SK-N-DZ (cell line): Measurements from ENCODE around the gene CDK11B.

Experiments used
- DNase-seq: peaks from one replicate; pipeline ENCODE4 v3.0.0-alpha.2; 2015; ENCODE audit warnings: low spot score

CDK11B gene

DNA sequence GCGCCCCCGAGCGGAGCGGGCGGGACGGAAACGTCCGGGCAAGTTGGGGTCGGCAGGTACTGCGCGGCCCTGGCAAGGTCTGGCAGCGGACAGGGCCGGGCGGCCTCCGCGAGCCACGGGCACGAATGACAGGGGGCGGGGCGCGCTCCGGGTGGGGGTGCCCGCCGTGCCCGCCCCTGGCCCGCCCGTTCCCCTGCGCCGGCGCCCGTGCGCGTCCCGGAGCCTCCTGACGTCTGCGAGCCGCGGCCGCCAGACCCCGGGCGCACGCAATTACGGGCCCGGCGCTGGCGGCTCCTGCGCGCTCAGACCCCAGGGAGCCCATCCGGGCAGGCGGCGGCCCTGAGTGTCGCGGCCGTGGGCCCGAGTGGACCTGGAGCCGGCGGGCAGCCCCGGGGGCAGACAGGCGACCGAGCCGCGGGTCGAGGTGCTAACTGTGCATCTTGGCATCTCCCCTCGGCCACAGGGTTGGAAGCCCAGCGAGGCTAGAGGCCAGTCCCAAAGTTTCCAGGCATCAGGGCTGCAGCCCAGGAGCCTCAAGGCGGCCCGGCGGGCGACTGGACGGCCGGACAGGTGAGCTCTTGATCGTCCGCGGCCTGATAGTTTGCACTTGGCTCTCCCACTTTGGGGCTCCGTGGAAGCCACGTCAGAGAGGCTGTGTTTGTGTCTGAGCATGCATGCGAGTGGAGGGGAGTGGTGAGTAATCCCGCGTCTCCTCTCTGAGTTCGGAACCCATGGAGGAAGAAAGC, 42.6 kb downstream of the CDK11B start:
- no peak for DNase-seq

DNA sequence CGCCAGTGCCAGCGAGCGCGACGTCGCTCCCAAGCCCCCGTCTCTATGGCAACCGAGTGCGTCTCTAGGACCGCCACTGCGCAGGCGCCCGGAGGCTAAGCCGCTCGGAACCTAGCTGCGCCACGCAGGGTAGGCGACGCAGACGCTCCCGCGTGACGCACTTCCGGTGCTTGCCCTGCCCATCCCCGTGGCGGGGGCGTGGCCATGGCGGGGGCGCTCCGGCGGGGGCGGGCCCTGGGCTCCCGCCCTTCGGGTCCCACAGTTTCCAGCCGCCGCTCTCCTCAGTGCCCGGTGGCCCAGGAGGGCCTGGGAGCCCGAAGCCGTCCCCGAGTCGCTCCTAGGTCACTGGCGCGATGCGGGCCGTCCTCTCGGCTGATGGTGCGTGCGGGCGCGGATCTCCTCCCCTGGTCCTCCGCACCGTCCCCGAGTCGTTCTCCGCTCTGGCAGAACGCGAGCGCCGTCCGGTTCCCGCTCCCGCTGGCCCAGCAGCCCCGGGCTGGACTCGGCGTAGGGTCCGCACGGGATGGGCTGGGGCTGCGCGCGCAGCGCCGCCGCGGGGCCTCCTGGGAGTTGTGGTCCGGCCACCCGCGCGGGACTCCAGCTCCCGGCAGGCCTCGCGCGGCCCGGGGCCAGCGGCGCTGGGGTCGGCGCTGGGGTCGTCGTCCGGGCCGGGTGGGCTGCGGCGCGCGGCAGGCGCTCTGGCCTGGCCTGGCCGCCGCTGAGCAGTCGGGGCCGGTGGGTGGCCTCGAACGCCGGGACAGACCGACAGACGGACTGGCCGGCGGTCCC, 43.4 kb downstream of the CDK11B start, which contains the start of gene MIB2:
Gene MIB2, plus strand, starts transcription at position 245 of the 789 bp plus-strand sequence. CDS start 7,953 bp downstream, outside the sequence.
- DNase-seq: peak; percentile 94

DNA sequence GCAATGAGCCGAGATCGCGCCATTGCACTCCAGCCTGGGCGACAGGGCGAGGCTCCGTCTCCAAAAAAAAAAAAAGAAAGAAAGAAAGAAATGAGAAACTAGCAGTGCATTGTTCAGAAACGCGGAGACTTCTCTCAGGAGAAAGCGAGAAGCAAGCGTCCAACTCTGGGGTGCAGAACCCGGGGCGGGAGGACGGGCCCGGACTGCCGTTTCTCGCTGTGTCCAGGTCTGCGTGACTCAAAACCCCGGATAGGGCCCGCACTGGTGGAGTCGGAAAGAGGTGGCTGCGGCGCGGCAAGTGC, 43.9 kb downstream of the CDK11B start:
- DNase-seq: no peak

DNA sequence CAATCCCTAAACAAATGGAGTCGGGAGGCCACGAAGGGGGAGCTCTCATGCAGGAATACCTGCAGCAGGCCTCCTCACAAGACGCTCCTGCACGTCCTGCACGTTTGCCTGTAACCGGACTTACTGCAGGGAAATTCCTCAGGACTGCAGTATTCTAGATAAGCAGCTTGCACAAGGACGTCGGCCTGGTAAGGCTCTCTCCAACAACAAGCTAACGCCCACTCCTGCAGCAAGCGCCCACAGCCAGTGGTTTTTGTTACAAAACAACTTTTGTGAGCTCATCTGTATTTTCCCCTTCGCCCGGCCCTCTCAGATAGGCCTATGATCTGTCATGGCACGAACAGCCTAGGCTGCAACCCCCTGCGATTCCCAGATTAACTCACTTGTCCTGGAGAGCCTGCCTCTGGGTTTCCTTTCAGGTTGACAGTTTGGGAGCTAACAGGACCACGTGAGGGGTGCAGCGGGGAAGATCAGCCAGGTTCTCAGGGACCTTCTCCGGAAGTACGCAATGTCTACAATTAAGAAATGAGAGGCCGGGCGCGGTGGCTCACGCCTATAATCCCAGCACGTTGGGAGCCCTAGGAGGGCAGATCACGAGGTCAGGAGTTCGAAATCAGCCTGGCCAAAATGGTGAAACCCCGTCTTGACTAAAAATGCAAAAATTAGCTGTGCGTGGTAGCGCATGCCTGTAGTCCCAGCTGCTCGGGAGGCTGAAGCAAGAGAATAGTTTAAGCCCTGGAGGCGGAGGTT, 44.4 kb downstream of the CDK11B start:
- no peak for DNase-seq

DNA sequence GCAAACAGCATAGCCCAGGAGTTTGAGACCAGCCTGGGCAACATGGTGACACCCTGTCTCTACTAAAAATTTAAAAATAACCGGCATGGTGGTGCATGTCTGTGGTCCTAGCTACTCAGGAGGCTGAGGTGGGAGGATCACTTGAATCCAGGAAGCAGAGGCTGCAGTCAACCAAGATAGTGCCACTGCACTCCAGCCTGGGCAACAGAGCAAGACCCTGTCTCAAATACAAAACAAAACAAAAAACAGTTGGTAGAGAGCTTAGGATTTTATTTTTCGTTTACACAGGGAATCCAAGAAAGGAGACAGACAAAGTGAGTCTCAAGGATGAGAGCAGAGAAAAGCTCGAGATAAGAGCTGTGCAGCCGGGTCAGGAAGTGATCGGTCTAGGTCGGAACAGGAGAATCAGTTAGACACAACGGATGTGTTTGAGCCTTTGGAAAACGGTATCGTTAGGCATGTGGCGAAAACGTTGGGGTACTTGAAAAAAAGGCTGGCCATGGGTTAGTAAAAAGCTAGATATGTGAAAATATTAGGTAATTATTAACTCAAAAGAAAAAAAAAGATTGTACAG, 45.2 kb downstream of the CDK11B start:
- DNase-seq: no peak

DNA sequence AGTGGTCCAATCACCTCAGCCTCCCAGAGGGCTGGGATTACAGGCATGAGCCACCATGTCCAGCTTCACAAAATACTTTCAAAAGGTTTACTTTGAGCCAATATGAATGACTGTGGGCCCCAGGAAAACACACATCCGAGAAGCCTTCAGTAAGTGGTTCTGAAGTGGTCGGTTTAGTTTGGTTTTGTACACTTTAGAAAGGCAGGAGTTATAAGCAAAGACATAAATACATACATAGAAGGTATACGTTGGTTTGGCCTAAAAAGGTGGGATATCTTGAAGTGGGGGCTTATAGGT, 46.8 kb downstream of the CDK11B start:
- DNase-seq: no peak

DNA sequence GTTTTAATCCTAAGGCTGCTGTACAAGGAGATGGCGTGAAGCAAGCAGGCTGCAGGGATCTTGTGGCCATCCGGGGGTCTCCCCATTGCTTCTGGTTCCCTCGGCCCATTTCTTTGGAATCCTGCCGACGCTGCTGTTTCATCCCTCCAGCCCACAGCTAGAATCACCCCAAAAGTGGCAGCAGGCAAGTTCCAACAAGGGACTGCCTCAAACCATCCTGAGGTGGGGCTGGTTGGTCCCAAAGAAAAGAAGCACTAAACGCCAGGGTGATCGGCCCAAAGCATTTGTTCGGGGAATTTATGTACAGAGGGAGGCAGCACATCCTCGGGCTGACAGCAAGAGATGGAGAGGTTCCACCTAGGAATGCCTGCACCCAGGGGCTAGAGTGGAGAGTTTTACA, 48.0 kb downstream of the CDK11B start:
- DNase-seq: no peak

DNA sequence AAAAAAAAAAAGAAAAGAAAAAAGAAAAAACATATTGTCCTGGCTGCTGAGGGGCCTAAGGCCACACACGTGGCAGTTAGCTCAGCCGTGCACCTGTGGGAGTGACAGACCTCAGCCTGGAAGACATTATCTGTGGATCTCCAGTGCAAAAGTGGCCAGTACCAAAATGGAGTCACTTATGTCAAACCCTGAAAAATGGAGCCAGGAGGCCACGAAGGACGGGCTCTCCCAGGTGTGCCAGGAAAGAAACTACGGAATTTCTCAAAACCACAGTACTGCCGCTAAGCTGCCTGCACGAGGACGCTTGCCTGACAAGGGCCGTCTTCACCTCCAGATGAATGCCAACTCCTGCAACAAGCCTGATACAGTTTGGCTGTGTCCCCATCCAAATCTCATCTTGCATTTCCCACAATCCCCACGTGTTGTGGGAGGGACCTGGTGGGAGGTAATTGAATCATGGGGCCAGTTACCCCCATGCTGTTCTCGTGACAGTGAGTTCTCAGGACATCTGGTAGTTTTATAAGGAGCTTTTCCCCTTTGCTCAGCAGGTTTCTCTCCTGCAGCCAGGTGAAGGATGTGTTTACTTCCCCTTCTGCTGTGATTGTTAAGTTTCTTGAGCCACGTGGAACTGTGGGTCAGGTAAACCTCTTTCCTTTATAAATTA, 48.9 kb downstream of the CDK11B start:
- DNase-seq: peak; percentile 69

DNA sequence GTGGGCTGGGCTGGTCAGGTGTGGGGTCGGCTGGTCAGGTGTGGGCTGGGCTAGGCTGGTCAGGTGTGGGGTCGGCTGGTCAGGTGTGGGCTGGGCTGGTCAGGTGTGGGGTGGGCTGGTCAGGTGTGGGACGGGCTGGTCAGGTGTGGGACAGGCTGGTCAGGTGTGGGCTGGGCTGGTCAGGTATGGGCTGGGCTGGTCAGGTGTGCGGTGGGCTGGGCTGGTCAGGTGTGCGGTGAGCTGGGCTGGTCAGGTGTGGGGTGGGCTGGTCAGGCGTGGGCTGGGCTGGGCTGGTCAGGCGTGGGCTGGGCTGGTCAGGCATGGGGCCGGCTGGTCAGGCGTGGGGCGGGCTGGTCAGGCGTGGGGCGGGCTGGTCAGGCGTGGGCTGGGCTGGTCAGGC, 52.6 kb downstream of the CDK11B start:
- DNase-seq: no peak

DNA sequence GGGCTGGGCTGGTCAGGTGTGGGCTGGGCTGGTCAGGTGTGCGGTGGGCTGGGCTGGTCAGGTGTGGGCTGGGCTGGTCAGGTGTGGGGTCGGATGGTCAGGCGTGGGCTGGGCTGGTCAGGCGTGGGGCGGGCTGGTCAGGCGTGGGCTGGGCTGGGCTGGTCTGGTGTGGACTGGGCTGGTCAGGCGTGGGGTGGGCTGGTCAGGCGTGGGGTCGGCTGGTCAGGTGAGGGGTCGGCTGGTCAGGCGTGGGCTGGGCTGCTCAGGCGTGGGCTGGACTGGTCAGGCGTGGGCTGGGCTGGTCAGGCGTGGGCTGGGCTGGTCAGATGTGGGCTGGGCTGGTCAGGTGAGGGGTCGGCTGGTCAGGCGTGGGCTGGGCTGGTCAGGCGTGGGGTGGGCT, 53.1 kb downstream of the CDK11B start:
- DNase-seq: no peak

DNA sequence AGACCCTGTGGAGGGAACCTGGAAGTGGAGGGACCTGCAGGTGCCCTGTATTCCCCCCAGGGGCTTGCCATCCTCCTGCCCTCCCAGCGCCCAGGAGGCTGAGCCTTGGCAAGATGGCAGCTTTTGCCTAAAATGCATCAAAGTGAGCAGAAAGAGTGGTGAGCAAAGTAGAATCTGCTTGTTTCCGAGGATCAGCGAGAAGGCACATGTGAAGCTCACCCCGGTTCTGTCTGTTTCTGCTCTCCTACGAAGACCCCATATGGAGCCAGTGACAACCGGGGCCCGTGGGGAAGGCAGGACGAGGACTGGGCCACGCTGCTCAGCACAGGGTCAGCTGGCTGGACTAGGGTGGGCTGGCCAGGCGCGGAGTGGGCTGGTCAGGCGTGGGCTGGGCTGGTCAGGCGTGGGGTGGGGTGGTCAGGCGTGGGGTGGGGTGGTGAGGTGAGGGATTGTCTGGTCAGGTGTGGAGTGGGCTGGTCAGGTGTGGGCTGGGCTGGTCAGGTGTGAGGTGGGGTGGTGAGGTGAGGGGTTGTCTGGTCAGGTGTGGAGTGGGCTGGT, 53.7 kb downstream of the CDK11B start:
- DNase-seq: no peak

DNA sequence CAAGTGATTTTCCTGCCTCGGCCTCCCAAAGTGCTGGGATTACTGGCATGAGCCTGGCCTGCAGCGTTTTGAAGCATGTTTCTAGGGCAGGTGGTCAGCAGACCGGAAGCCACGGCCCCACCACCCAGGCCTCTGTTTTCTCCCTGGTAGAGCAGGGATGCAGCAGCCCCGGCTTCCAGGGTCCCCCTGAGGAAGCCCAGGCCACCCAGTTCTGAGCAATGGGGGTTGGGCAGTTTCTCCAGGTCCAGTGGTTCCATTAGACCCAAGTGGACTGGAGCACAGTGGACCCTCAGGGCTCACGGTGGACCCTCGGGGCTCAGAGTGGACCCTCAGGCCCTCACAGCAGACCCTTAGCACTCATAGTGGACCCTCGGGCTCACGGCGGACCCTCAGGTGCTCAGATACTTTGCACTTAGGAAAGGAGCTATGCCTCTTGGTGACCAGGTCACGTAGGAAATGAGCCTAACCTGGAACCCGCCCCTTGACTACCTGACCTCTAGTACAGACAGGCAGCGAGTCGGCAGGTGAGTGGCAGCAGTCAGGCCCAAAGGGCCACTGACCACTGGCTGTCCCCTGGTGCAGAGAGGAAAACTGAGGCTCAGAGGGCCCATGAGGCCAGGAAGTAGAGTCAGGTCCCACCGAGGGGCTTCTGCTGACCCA, 54.3 kb downstream of the CDK11B start:
- no peak for DNase-seq

DNA sequence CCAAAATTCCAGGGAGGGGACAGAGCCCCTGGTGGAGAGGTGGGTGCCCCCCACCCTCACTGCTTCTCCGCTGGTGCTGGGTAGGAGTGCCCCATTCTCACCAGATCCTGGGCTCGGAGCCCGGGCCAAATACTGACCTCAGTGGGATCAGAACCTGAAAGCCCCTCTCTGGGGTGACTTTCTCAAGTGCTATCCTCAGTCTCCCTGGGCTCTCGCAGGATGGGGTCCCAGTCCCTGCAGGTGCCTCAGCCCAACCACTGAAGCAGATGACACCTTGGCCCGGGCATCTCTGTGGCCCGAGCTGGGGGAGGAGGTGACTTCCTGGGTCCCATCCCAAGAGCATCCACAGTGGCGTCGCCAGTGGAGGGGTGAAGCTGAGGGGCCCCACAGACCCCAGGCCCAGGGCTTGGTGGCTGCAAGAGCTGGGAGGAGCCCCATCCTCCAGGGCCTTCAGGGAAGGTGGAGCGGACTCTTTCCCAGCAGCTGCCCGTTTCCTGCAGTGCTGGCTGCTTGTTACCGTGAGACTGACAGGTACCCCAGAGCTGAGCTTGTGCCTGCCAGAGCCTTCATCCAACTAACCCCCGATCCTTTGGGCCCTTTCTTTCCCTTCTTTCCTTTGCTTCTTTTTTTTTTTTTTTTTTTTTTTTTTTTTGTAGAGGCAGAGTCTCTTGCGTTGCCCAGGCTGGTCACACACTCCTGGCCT, 55.0 kb downstream of the CDK11B start:
- no peak for DNase-seq

DNA sequence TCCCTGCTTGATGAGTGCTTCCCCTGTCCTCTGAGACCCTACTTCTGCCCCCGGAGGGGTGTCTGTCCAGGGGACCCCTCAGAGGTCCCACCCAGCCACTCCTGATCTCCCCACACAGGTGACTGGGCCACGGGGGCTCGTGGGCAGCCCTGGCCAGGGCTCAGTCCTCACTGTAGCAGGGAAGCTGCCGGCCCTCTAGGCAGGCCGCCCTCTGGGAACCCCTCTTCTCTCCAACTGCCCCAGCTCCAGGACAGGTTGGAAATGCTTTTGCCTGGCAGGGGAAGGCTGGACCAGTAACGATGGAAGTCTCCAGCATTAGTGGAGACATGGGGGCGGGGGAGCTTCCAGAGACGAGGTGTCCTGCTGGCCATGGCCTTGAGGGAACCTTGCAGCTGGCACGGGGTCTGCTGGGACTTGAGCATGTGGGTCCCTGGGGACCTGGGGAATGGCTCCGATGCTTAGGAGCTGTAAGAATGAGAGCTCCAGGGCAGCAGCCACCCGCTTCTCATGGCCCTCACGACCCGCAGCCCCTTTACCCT, 55.8 kb downstream of the CDK11B start:
- peak; percentile 57 for DNase-seq

DNA sequence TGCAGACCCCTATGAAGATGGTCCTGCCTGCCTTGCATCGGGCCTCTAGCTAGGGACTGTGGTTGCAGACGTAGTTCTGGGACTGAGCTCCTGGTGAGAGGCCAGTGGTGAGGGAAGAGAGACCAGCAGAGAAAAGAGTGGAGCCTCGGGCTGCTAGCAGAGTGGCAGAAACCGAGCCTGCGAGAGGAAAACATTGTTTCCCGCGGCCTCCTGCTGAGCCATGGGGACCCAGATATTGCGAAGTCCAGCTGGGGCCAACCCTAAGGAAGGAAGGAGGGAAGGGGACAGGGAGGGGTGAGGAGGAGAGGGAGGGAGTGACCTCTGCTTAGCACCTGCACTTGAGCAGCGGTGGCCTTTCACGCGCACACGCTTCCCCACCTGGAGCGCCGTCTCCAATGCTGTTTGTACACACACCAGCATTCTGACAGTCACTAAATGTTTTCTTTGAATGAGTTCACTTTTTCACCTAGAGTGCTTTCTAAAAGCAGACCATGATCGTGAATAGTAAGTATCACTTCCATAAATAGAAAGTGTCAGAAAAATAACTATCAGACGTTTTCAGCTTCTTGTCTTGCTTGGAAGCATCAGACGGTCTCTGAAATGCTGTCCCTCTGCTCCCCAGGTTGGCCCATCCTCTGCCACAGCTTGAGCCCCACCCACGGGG, 56.4 kb downstream of the CDK11B start:
- DNase-seq: no peak

DNA sequence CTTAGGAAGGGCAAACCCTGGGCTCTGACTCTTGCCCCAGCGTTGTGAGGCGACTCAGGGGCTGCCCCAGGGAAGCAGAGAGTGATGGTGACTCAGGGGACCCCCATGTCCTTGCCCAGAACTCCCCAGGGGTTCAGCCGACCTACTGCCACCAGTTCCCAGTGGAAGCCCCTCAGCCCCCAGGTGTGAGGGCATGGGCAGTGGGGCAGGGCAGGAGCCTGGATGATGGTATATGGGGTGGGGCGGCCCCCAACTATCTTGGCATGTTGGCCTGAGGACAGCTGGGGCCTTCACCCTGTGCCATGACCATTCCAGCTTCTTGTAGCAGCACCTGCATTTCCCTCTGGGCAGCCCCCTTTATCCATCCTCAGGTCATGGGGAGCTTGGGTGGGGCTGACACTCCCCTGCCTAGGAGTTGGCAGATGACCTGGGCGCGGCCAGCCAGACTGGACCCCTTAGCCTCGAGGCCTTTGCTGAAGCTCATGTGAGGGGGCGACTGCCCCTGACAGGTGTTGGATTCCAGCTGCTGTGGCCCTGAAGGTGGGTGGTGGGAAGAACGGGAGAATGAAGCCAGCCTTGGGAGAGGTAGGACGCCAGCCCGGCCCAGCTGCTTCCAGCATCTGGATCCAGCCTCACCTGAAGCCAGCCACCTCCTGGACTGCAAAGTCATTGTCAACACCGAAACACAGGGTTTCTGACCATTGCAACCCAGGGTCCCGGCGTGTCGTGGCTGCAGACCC, 57.1 kb downstream of the CDK11B start:
- DNase-seq: no peak

DNA sequence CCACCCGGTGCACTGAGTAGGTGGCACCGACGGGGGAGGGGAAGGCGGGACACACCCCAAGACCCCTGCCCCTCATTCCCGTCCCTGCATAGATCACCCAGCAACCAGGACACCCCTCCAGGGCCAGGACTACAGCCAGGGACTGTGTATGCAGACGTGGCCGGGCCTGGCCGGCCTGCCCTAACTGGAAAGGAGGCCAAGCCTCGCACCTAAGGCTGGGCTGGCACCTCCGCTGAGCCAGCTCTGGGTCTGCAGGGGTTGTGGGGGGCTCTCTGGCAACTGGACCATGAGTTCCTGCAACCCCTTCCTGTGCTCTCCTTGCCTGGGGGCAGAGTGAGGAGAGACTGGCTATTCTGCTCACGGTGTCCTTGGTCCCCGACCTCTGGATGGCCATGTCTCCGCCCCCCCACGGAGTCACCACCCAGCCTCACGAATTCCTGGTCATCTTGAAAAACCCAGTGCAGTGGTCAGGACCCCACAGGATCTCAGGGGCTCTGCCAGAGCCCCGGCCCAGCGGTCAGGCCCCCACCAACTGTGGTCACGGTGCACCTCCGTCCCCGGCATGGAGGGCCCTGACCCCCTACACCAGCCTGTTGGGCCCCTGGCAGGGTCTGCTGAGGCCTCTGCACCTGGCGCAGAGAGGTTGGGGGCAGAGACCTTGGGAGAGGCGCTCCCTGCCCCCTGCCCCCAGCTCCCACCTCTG, 57.8 kb downstream of the CDK11B start:
- no peak for DNase-seq
